CD14-positive monocyte (primary cell): ENCODE data around the gene MUC3A. TPM values are rescaled to one million over a fixed set of nuclear protein-coding genes. Genes with fewer than 3 reads are reported as not detected.
"Not testable (repeated sequence)": the region's sequence is repeated elsewhere in the genome, so short reads cannot be mapped to it uniquely, and the experiment has no call there.

Experiments
- DNase-seq, 3 donors: peaks; one replicate each; pipeline ENCODE4 v3.0.0-alpha.2; 2011 to 2022
- H2AFZ ChIP-seq: 2 replicates; pipeline ENCODE4 v1.6.0; 2012; ENCODE audit warnings: mild to moderate bottlenecking, low read depth, low read length, inconsistent platforms; ENCODE audit not compliant: insufficient read depth, poor library complexity, severe bottlenecking
- H3K27ac ChIP-seq, 2 donors: 1 replicate in 1 of 2; 2 replicates in 1 of 2; pipeline ENCODE4 v1.5.1; 2012 to 2013; ENCODE audit warnings: low read length in 2 of 2, control low read depth in 1 of 2, inconsistent platforms in 1 of 2, low read depth in 1 of 2, mild to moderate bottlenecking in 1 of 2
- H3K27me3 ChIP-seq, 2 donors: one replicate each; pipeline versions ENCODE4 v1.6.0 to v1.6.1; 2011 to 2013; ENCODE audit warnings: low read length in 2 of 2; ENCODE audit not compliant: control insufficient read depth in 2 of 2, insufficient read depth in 2 of 2
- H3K36me3 ChIP-seq, 2 donors: replicated peaks in 1 of 2; 1 replicate in 1 of 2; 2 replicates in 1 of 2; pipeline versions ENCODE4 v1.5.1 to v1.6.1; 2012 to 2013; ENCODE audit warnings: low read length in 2 of 2, control low read depth in 1 of 2, inconsistent platforms in 1 of 2, mild to moderate bottlenecking in 1 of 2; ENCODE audit not compliant: insufficient read depth in 2 of 2, control insufficient read depth in 1 of 2
- H3K4me1 ChIP-seq, 2 donors: 1 replicate in 1 of 2; 2 replicates in 1 of 2; pipeline versions ENCODE4 v1.5.1 to v1.6.1; 2012 to 2013; ENCODE audit warnings: low read length in 2 of 2, control low read depth in 1 of 2, inconsistent platforms in 1 of 2, mild to moderate bottlenecking in 1 of 2, moderate library complexity in 1 of 2; ENCODE audit not compliant: insufficient read depth in 2 of 2, control insufficient read depth in 1 of 2
- H3K4me2 ChIP-seq: replicated peaks from 2 replicates; pipeline ENCODE3; 2012; ENCODE audit warnings: low read length, moderate library complexity, mild to moderate bottlenecking; ENCODE audit not compliant: poor library complexity, severe bottlenecking; ENCODE audit errors: extremely low read depth
- H3K4me3 ChIP-seq, 3 experiments: fragments of 200-600 bp in 1 of 3; sonication (generic) in 1 of 3; replicated peaks in 1 of 3; 1 replicate in 2 of 3; 2 replicates in 1 of 3; pipeline ENCODE4 v1.5.1; 2011 to 2013; ENCODE audit warnings: low read length in 3 of 3, mild to moderate bottlenecking in 3 of 3, control low read depth in 2 of 3, low read depth in 2 of 3, inconsistent platforms in 1 of 3, moderate library complexity in 1 of 3
- H3K79me2 ChIP-seq: 2 replicates; pipeline ENCODE4 v1.6.0; 2012; ENCODE audit warnings: mild to moderate bottlenecking, control low read depth, inconsistent platforms, low read length, moderate library complexity; ENCODE audit not compliant: insufficient read depth
- H3K9ac ChIP-seq: 2 replicates; pipeline ENCODE4 v1.6.0; 2017; ENCODE audit warnings: low read length, mild to moderate bottlenecking; ENCODE audit not compliant: insufficient read depth, poor library complexity, severe bottlenecking
- H3K9me3 ChIP-seq, 2 donors: replicated peaks in 1 of 2; 1 replicate in 1 of 2; 2 replicates in 1 of 2; pipeline versions ENCODE4 v1.5.1 to v1.6.1; 2012 to 2013; ENCODE audit warnings: low read length in 2 of 2, control low read depth in 1 of 2; ENCODE audit not compliant: control insufficient read depth in 1 of 2, insufficient read depth in 1 of 2
- H4K20me1 ChIP-seq: 2 replicates; pipeline ENCODE4 v1.6.0; 2012; ENCODE audit warnings: mild to moderate bottlenecking, low read length, control low read depth, moderate library complexity; ENCODE audit not compliant: insufficient read depth
- H3K27ac Mint-ChIP-seq, 7 donors: one replicate each; pipeline ENCODE4 v1.8.0; 2020; ENCODE audit warnings: mild to moderate bottlenecking in 7 of 7, mixed read lengths in 7 of 7, moderate library complexity in 6 of 7, inconsistent platforms in 2 of 7
- H3K27me3 Mint-ChIP-seq, 3 donors: one replicate each; pipeline ENCODE4 v1.8.0; 2021 to 2022; ENCODE audit warnings: low read depth in 3 of 3, mild to moderate bottlenecking in 3 of 3, mixed read lengths in 3 of 3, moderate library complexity in 3 of 3, inconsistent platforms in 1 of 3
- H3K36me3 Mint-ChIP-seq, 2 donors: one replicate each; pipeline ENCODE4 v1.8.0; 2020; ENCODE audit warnings: mixed read lengths in 2 of 2, inconsistent platforms in 1 of 2, mild to moderate bottlenecking in 1 of 2
- H3K4me1 Mint-ChIP-seq: one replicate; pipeline ENCODE4 v1.8.0; 2020; ENCODE audit warnings: mild to moderate bottlenecking, mixed read lengths
- H3K4me3 Mint-ChIP-seq, 2 donors: one replicate each; pipeline ENCODE4 v1.8.0; 2020; ENCODE audit warnings: mild to moderate bottlenecking in 2 of 2, mixed read lengths in 2 of 2, moderate library complexity in 1 of 2
- H3K9me3 Mint-ChIP-seq, 7 donors: one replicate each; pipeline ENCODE4 v1.8.0; 2020 to 2022; ENCODE audit warnings: mixed read lengths in 7 of 7, mild to moderate bottlenecking in 6 of 7, moderate library complexity in 6 of 7, inconsistent platforms in 2 of 7
- CTCF ChIP-seq: fragments of 200-600 bp; IDR thresholded peaks from one replicate; pipeline ENCODE4 v1.8.0; 2022; ENCODE audit warnings: antibody characterized with exemption, mild to moderate bottlenecking
- WGBS: methylation state at CpG from one replicate; pipeline ENCODE4 v1.1.5; 2013; ENCODE audit warnings: missing lambda C conversion rate; ENCODE audit not compliant: insufficient coverage; 5-methylcytosine and 5-hydroxymethylcytosine counted together
- intact Hi-C, 2 donors: fragments of 100-400 bp; cut with micrococcal nuclease; formaldehyde crosslinking; loops; one replicate each; pipeline versions ENCODE4 v1.15.0 to v1.15.1; 2023
- polyA plus RNA-seq, 3 donors: library from polyadenylated mRNA; depleted of rRNA in 1 of 3; unstranded in 2 of 3; stranded (reverse) in 1 of 3; fragments of 300-500 nt in 2 of 3; fragments of >200 nt in 1 of 3; fragmentation: Illumina TruSeq in 2 of 3; gene quantifications; 1 replicate in 2 of 3; 2 replicates in 1 of 3; pipeline ENCODE4 v1.2.3, GENCODE V29; 2012 to 2021

Gene MUC3A
- polyA plus RNA-seq, 3 donors = not detected

- 75% methylated on average over 2 of the region's 2 CpGs for WGBS
- H3K79me2 ChIP-seq, H2AFZ ChIP-seq, H3K27me3 ChIP-seq, H3K4me3 ChIP-seq, H3K9ac ChIP-seq, H3K27ac Mint-ChIP-seq, H3K36me3 Mint-ChIP-seq, H3K9me3 Mint-ChIP-seq, intact Hi-C loops, H3K4me1 Mint-ChIP-seq, H3K27ac ChIP-seq, DNase-seq, H3K4me3 Mint-ChIP-seq, H4K20me1 ChIP-seq, H3K4me2 ChIP-seq, H3K27me3 Mint-ChIP-seq, H3K36me3 ChIP-seq, H3K4me1 ChIP-seq: not testable (repeated sequence)
- H3K9me3 ChIP-seq = peaks cover 0 to 11% of the 10 kb centered on the region in 2 donors
Measured at GRCh38 chr7:101007361-101007760, 58.0 kb downstream of the MUC3A start.

GRCh38 chr7:101009629-101010028, 60.3 kb downstream of the MUC3A start:
- peaks cover 0 to 4% (median 2%) of the 10 kb centered on the region in 7 donors for H3K9me3 Mint-ChIP-seq

More at GRCh38 chr7:101009629-101010028, 60.3 kb downstream of the MUC3A start:
- H3K4me3 ChIP-seq = no peak overlapping the region
- Mint-ChIP-seq H3K27me3 (peaks cover 8 to 12% (median 10%) of the 10 kb centered on the region in 3 donors), H3K27ac (no peak overlapping the region), H3K4me3 (no peak overlapping the region), H3K36me3 (no peaks in the 10 kb centered on the region), H3K4me1 (no peaks in the 10 kb centered on the region)
- no peak for DNase-seq
- no peaks in the 10 kb centered on the region for H3K79me2 ChIP-seq
- no peak for TF ChIP-seq CTCF
- no peak overlapping the region for H3K4me2 ChIP-seq
- no peaks in the 10 kb centered on the region for H3K27me3 ChIP-seq
- 100% methylated on average over 3 of the region's 5 CpGs for WGBS
- no peaks in the 10 kb centered on the region for H4K20me1 ChIP-seq
- no peaks in the 10 kb centered on the region for H3K4me1 ChIP-seq
- no peak overlapping the region for H3K9ac ChIP-seq
- no peaks in the 10 kb centered on the region for H3K36me3 ChIP-seq
- intact Hi-C loops = no loop called here
- no peaks in the 10 kb centered on the region for H3K9me3 ChIP-seq
- H2AFZ ChIP-seq = no peak overlapping the region
- H3K27ac ChIP-seq = no peak overlapping the region
